GM19467 (cell line): Measurements from ENCODE around the gene SLC27A4.
"Not testable (repeated sequence)": the region's sequence is repeated elsewhere in the genome, so short reads cannot be mapped to it uniquely, and the experiment has no call there.

Experiments
- ATAC-seq: cut with Tn5 transposase; IDR thresholded peaks from one replicate; pipeline ENCODE4 v1.9.1; 2021; ENCODE audit warnings: mild to moderate bottlenecking, moderate library complexity; ENCODE audit not compliant: unreplicated experiment

SLC27A4 gene

GRCh38 chr9:128323791-128324190, 16.5 kb upstream of the SLC27A4 start:
- no peak for ATAC-seq

- ATAC-seq, result no peak
Measured at GRCh38 chr9:128324401-128324800, 15.9 kb upstream of the SLC27A4 start.

- no peak for ATAC-seq
Measured at GRCh38 chr9:128325629-128326028, 14.7 kb upstream of the SLC27A4 start.

GRCh38 chr9:128333451-128333869, 6.9 kb upstream of the SLC27A4 start:
- no peak for ATAC-seq

- ATAC-seq, result no peak
Measured at GRCh38 chr9:128335161-128335560, 5.2 kb upstream of the SLC27A4 start.

- no peak for ATAC-seq
Measured at GRCh38 chr9:128335914-128336313, 4.4 kb upstream of the SLC27A4 start.

GRCh38 chr9:128337936-128338335, 2.4 kb upstream of the SLC27A4 start:
- ATAC-seq, result no peak

GRCh38 chr9:128338852-128339614, 1.3 kb upstream of the SLC27A4 start:
- not testable (repeated sequence) for ATAC-seq

GRCh38 chr9:128340691-128341434, 536 bp downstream of the SLC27A4 start:
- ATAC-seq, result no peak

- peak; percentile 48 for ATAC-seq
Measured at GRCh38 chr9:128341435-128341849, 1.1 kb downstream of the SLC27A4 start.

GRCh38 chr9:128342971-128343680, 2.8 kb downstream of the SLC27A4 start:
- ATAC-seq, result no peak

GRCh38 chr9:128343855-128344254, 3.5 kb downstream of the SLC27A4 start:
- no peak for ATAC-seq

- ATAC-seq, result no peak
Measured at GRCh38 chr9:128344931-128345605, 4.7 kb downstream of the SLC27A4 start.

- ATAC-seq, result no peak
Measured at GRCh38 chr9:128349125-128349524, 8.8 kb downstream of the SLC27A4 start.

GRCh38 chr9:128349772-128350171, 9.4 kb downstream of the SLC27A4 start:
- ATAC-seq, result no peak

- no peak for ATAC-seq
Measured at GRCh38 chr9:128355451-128355850, 15.1 kb downstream of the SLC27A4 start.

GRCh38 chr9:128358090-128358489, 17.8 kb downstream of the SLC27A4 start:
- ATAC-seq, result no peak

- ATAC-seq, result no peak
Measured at GRCh38 chr9:128358861-128359260, 18.5 kb downstream of the SLC27A4 start.

- ATAC-seq, result no peak
Measured at GRCh38 chr9:128360826-128361225, 20.5 kb downstream of the SLC27A4 start.

GRCh38 chr9:128361296-128361985, 21.1 kb downstream of the SLC27A4 start:
- ATAC-seq, result no peak
